Keratinocyte (primary cell): ENCODE measurements around the gene PI4KA. TPM values are rescaled to one million over a fixed set of nuclear protein-coding genes. Genes with fewer than 3 reads are reported as not detected.

ENCODE experiments used
- DNase-seq: peaks from one replicate; pipeline ENCODE4 v3.0.0-alpha.2; 2011; ENCODE audit warnings: low read depth, missing footprints, low spot score
- FAIRE-seq: peaks from 2 replicates; lab custom pipeline; 2011; peaks lifted over from hg19 to GRCh38; lab: Jason Lieb, UNC
- H2AFZ ChIP-seq: 2 replicates; pipeline ENCODE4 v1.6.0; 2012; ENCODE audit warnings: low read length, control low read depth, inconsistent platforms; ENCODE audit not compliant: control insufficient read depth
- H3K27ac ChIP-seq: 2 replicates; pipeline ENCODE4 v1.5.1; 2011; ENCODE audit warnings: low read length; ENCODE audit not compliant: control insufficient read depth, insufficient read depth
- H3K27me3 ChIP-seq: 3 replicates; pipeline ENCODE4 v1.6.0; 2011; ENCODE audit warnings: low read length; ENCODE audit not compliant: control insufficient read depth, insufficient read depth; ENCODE audit errors: extremely low read depth
- H3K36me3 ChIP-seq, 2 experiments: 2 replicates in 1 of 2; 3 replicates in 1 of 2; pipeline ENCODE4 v1.5.1; 2011; ENCODE audit warnings: low read length in 2 of 2, mild to moderate bottlenecking in 1 of 2; ENCODE audit not compliant: control insufficient read depth in 2 of 2, insufficient read depth in 2 of 2; ENCODE audit errors: extremely low read depth in 1 of 2
- H3K4me1 ChIP-seq: 3 replicates; pipeline ENCODE4 v1.5.1; 2011; ENCODE audit warnings: low read length; ENCODE audit not compliant: control insufficient read depth, insufficient read depth; ENCODE audit errors: extremely low read depth
- H3K4me2 ChIP-seq: 3 replicates; pipeline ENCODE4 v1.6.0; 2011; ENCODE audit warnings: low read depth, low read length; ENCODE audit not compliant: control insufficient read depth, insufficient read depth; ENCODE audit errors: extremely low read depth
- H3K4me3 ChIP-seq, 3 experiments: fragments of 200-600 bp in 1 of 3; sonication (generic) in 1 of 3; 2 replicates in 2 of 3; 3 replicates in 1 of 3; pipeline ENCODE4 v1.5.1; 2011 to 2016; ENCODE audit warnings: low read length in 3 of 3, mild to moderate bottlenecking in 3 of 3, control low read depth in 2 of 3, inconsistent platforms in 1 of 3, low read depth in 1 of 3, mixed read lengths in 1 of 3, mixed run types in 1 of 3, moderate library complexity in 1 of 3; ENCODE audit not compliant: control insufficient read depth in 2 of 3, insufficient read depth in 2 of 3; ENCODE audit errors: extremely low read depth in 1 of 3
- H3K79me2 ChIP-seq: 2 replicates; pipeline ENCODE4 v1.6.0; 2012; ENCODE audit warnings: low read length; ENCODE audit not compliant: control insufficient read depth, insufficient read depth
- H3K9ac ChIP-seq: 3 replicates; pipeline ENCODE4 v1.6.0; 2011; ENCODE audit warnings: low read length; ENCODE audit not compliant: control insufficient read depth, insufficient read depth; ENCODE audit errors: extremely low read depth
- H3K9me1 ChIP-seq: 3 replicates; pipeline ENCODE4 v1.6.0; 2011; ENCODE audit warnings: low read length; ENCODE audit not compliant: control insufficient read depth, insufficient read depth; ENCODE audit errors: extremely low read depth
- H3K9me3 ChIP-seq: 2 replicates; pipeline ENCODE4 v1.5.1; 2012; ENCODE audit warnings: low read depth, low read length; ENCODE audit not compliant: control insufficient read depth
- H4K20me1 ChIP-seq: 3 replicates; pipeline ENCODE4 v1.6.0; 2011; ENCODE audit warnings: low read length; ENCODE audit not compliant: control insufficient read depth, insufficient read depth; ENCODE audit errors: extremely low read depth
- EZH2 ChIP-seq: IDR thresholded peaks from one replicate; pipeline ENCODE4 v1.6.1; 2012; ENCODE audit warnings: inconsistent platforms, mild to moderate bottlenecking, low read length, moderate library complexity
- dilution Hi-C: fragments of 300-500 bp; cut with MboI; formaldehyde crosslinking; loops from one replicate; pipeline ENCODE4 v1.7.0; 2020; ENCODE audit warnings: low sequenced_read_pairs; ENCODE audit not compliant: extremely low pct_ligation_motif_present
- polyA plus RNA-seq, 5 experiments: library from polyadenylated mRNA; depleted of rRNA in 3 of 5; stranded (reverse) in 3 of 5; stranded (forward) in 1 of 5; unstranded in 1 of 5; fragments of >200 nt; gene quantifications; 1 replicate in 1 of 5; 2 replicates in 3 of 5; 3 replicates in 1 of 5; pipeline versions ENCODE4 v1.2.1 to v1.2.3, GENCODE V29; 2011 to 2012; ENCODE audit warnings: missing spikeins in 2 of 5, low read depth in 1 of 5, low replicate concordance in 1 of 5
- TF ChIP-seq, protein P1 (sequence below), 3 experiments: IDR thresholded peaks in 1 of 3; conservative IDR thresholded peaks in 1 of 3; optimal IDR thresholded peaks in 1 of 3; 2 replicates in 2 of 3; 3 replicates in 1 of 3; pipeline versions ENCODE3 to v1.5.1; 2011; ENCODE audit warnings: low read length in 3 of 3, mild to moderate bottlenecking in 3 of 3, moderate library complexity in 2 of 3, control low read depth in 1 of 3, inconsistent platforms in 1 of 3; ENCODE audit not compliant: insufficient read depth in 2 of 3; ENCODE audit errors: extremely low read depth in 1 of 3

Gene PI4KA
- polyA plus RNA-seq, 1 donor (not counting 4 experiments of a cell fraction or from before 2014, with no cell fraction given) = 13.6 TPM

- Histone ChIP-seq H3K27me3 (peaks cover 10% of the 10 kb centered on the region), H3K79me2 (no peaks in the 10 kb centered on the region), H3K27ac (no peak overlapping the region), H3K9me1 (no peaks in the 10 kb centered on the region), H3K36me3 (no peaks in the 10 kb centered on the region), H3K4me3 (no peak overlapping the region), H3K4me1 (no peaks in the 10 kb centered on the region), H2AFZ (no peak overlapping the region), H3K9me3 (no peaks in the 10 kb centered on the region), H3K9ac (no peak overlapping the region), H4K20me1 (no peaks in the 10 kb centered on the region), H3K4me2 (no peak overlapping the region)
- TF ChIP-seq, protein P1, sequence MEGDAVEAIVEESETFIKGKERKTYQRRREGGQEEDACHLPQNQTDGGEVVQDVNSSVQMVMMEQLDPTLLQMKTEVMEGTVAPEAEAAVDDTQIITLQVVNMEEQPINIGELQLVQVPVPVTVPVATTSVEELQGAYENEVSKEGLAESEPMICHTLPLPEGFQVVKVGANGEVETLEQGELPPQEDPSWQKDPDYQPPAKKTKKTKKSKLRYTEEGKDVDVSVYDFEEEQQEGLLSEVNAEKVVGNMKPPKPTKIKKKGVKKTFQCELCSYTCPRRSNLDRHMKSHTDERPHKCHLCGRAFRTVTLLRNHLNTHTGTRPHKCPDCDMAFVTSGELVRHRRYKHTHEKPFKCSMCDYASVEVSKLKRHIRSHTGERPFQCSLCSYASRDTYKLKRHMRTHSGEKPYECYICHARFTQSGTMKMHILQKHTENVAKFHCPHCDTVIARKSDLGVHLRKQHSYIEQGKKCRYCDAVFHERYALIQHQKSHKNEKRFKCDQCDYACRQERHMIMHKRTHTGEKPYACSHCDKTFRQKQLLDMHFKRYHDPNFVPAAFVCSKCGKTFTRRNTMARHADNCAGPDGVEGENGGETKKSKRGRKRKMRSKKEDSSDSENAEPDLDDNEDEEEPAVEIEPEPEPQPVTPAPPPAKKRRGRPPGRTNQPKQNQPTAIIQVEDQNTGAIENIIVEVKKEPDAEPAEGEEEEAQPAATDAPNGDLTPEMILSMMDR (optimal IDR thresholded peaks at IDR 0.05 in 1 of 3, IDR thresholded peaks at IDR 0.05 in 1 of 3, conservative IDR thresholded peaks at IDR 0.05 in 1 of 3; ENCODE audit: extremely low read depth in 1 of 3, insufficient read depth in 2 of 3, low read length in 3 of 3) = no peak
- DNase-seq (no peak), FAIRE-seq (no peak)
- dilution Hi-C loops = no loop called here
Observed at GRCh38 chr22:20674998-20675397, 183.6 kb downstream of the PI4KA start.

DNA sequence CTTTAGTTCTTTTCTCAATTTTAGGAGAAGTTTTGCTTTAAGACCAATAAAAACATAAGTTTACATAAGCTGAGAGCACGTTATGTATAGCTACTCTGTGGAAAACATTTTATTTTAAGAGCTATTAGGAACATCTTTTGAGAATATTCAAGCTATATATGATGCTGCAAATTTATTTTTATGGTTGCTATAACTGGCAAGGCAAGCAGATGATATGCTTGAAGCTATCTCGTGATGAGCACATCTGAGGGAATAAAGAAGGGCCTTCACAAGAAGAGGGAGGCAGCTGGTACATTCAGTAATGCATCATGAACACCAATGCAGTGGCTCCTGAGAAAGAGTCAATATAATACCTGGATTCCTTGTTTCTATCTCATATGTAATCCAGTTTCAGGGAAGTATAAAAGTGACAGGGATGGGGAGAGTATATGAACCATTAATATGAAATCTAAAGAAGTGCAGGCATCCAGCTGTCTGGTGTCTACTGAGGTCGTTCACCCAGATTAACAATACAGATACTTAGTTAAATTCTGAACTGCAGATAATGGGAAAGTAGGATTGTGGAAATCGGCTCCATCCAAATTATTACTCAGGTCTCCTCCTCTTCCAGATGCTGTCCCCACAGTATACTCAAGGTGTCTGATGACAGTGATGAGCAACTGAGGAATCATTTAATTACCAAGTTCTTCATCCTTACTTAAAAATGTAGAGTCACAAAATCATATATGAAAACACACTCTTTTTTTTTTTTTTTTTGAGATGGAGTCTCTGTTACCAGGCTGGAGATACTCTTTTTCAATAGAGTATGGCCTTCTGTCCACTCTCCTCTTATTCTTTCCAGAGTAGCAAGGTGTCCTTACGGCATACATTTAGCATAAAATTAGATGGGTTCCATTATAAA is 185.1 kb downstream of the PI4KA start:
- no peak overlapping the region for H3K4me2 ChIP-seq
- H3K9me1 ChIP-seq = no peaks in the 10 kb centered on the region
- H2AFZ ChIP-seq = no peak overlapping the region
- H4K20me1 ChIP-seq = no peaks in the 10 kb centered on the region
- no peak overlapping the region for H3K9ac ChIP-seq
- no peaks in the 10 kb centered on the region for H3K36me3 ChIP-seq
- FAIRE-seq = no peak
- peaks cover 10% of the 10 kb centered on the region for H3K27me3 ChIP-seq
- H3K4me1 ChIP-seq = no peaks in the 10 kb centered on the region
- H3K4me3 ChIP-seq = no peak overlapping the region
- no peak for DNase-seq
- TF ChIP-seq EZH2 = no peak
- TF ChIP-seq, protein P1 (optimal IDR thresholded peaks at IDR 0.05 in 1 of 3, IDR thresholded peaks at IDR 0.05 in 1 of 3, conservative IDR thresholded peaks at IDR 0.05 in 1 of 3; ENCODE audit: extremely low read depth in 1 of 3, insufficient read depth in 2 of 3, low read length in 3 of 3) = no peak
- no peaks in the 10 kb centered on the region for H3K9me3 ChIP-seq
- no peak overlapping the region for H3K27ac ChIP-seq
- dilution Hi-C loops = no loop called here
- H3K79me2 ChIP-seq = no peaks in the 10 kb centered on the region
